ENCODE results near the gene CAND1. TPM values are rescaled to one million over a fixed set of nuclear protein-coding genes. Genes with fewer than 3 reads are reported as not detected.

The CAND1 gene
- total and polyA plus RNA-seq, 2 experiments from 2014 or later: 92.6 to 111 TPM

GRCh38 chr12:67364228-67364627 lies 95.1 kb downstream of the CAND1 start:
- TF ChIP-seq EZH2phosphoT487 (IDR thresholded peaks at IDR 0.05; ENCODE audit: insufficient read depth, low read depth) (no peak), EZH2 (IDR thresholded peaks at IDR 0.05; ENCODE audit: insufficient read depth, poor library complexity, severe bottlenecking) (no peak)
- no peak overlapping the region for H3K4me2 ChIP-seq (ENCODE audit: unreplicated experiment)
- H3K4me1 ChIP-seq (ENCODE audit: insufficient read depth): peaks cover 22% of the 10 kb centered on the region
- H3K4me3 ChIP-seq: no peak overlapping the region
- in situ Hi-C loops (cut with MboI): loop anchor here (25.0 kb wide), 2 partner anchors 573 to 948 kb away; no protein-coding TSS in a partner anchor
- no peak for DNase-seq
- H3K27me3 ChIP-seq (replicated peaks; ENCODE audit: insufficient read depth): no peaks in the 10 kb centered on the region
- H3K79me2 ChIP-seq (ENCODE audit: insufficient read depth): no peaks in the 10 kb centered on the region
- H3K9me2 ChIP-seq (ENCODE audit: insufficient read depth): no peaks in the 10 kb centered on the region
- no peaks in the 10 kb centered on the region for H3K36me3 ChIP-seq (ENCODE audit: low read depth)
- peaks cover 24% of the 10 kb centered on the region for H3F3A ChIP-seq (ENCODE audit: insufficient read depth)
- no peaks in the 10 kb centered on the region for H4K20me1 ChIP-seq (ENCODE audit: insufficient read depth)
- H3K9me3 ChIP-seq (ENCODE audit: low read depth): no peaks in the 10 kb centered on the region
- no peak overlapping the region for H3K9ac ChIP-seq
- no peak overlapping the region for H2AFZ ChIP-seq
- H3K27ac ChIP-seq: no peak overlapping the region

GRCh38 chr12:67365131-67365530 lies 96.0 kb downstream of the CAND1 start:
- Histone ChIP-seq H3K4me3 (no peak overlapping the region), H3K9ac (no peak overlapping the region), H3K9me3 (ENCODE audit: low read depth) (no peaks in the 10 kb centered on the region), H3K36me3 (ENCODE audit: low read depth) (no peaks in the 10 kb centered on the region), H3F3A (ENCODE audit: insufficient read depth) (peaks cover 19% of the 10 kb centered on the region), H4K20me1 (ENCODE audit: insufficient read depth) (no peaks in the 10 kb centered on the region), H3K4me2 (ENCODE audit: unreplicated experiment) (no peak overlapping the region), H3K79me2 (ENCODE audit: insufficient read depth) (no peaks in the 10 kb centered on the region), H2AFZ (no peak overlapping the region), H3K9me2 (ENCODE audit: insufficient read depth) (no peaks in the 10 kb centered on the region), H3K4me1 (ENCODE audit: insufficient read depth) (peaks cover 17% of the 10 kb centered on the region), H3K27ac (no peak overlapping the region), H3K27me3 (replicated peaks; ENCODE audit: insufficient read depth) (no peaks in the 10 kb centered on the region)
- in situ Hi-C loops (cut with MboI): loop anchor here (25.0 kb wide), 2 partner anchors 572 to 947 kb away; no protein-coding TSS in a partner anchor
- no peak for DNase-seq
- no peak for TF ChIP-seq EZH2 (IDR thresholded peaks at IDR 0.05; ENCODE audit: insufficient read depth, poor library complexity, severe bottlenecking)
- TF ChIP-seq EZH2phosphoT487 (IDR thresholded peaks at IDR 0.05; ENCODE audit: insufficient read depth, low read depth): no peak

GRCh38 chr12:67367843-67368242 lies 98.7 kb downstream of the CAND1 start:
- WGBS, 2 experiments (ENCODE audit: low coverage in 1 of 2, low lambda C conversion rate in 2 of 2, missing lambda C conversion rate in 2 of 2): 87 to 94% methylated on average over 1 of the region's 1 CpG
- H2AFZ ChIP-seq: no peak overlapping the region
- H3K79me2 ChIP-seq (ENCODE audit: insufficient read depth): no peaks in the 10 kb centered on the region
- peak; percentile 38 for DNase-seq
- H3K9me2 ChIP-seq (ENCODE audit: insufficient read depth): no peaks in the 10 kb centered on the region
- no peak overlapping the region for H3K9ac ChIP-seq
- H3K4me3 ChIP-seq: no peak overlapping the region
- no peaks in the 10 kb centered on the region for H3K36me3 ChIP-seq (ENCODE audit: low read depth)
- no peak overlapping the region for H3K27ac ChIP-seq
- in situ Hi-C loops (cut with MboI): loop anchor here (25.0 kb wide), 2 partner anchors 569 to 944 kb away; no protein-coding TSS in a partner anchor
- peaks cover 3% of the 10 kb centered on the region for H3K9me3 ChIP-seq (ENCODE audit: low read depth)
- peaks cover 33% of the 10 kb centered on the region for H3K4me1 ChIP-seq (ENCODE audit: insufficient read depth)
- peaks cover 30% of the 10 kb centered on the region for H3F3A ChIP-seq (ENCODE audit: insufficient read depth)
- no peaks in the 10 kb centered on the region for H3K27me3 ChIP-seq (replicated peaks; ENCODE audit: insufficient read depth)
- no peaks in the 10 kb centered on the region for H4K20me1 ChIP-seq (ENCODE audit: insufficient read depth)
- TF ChIP-seq EZH2phosphoT487 (IDR thresholded peaks at IDR 0.05; ENCODE audit: insufficient read depth, low read depth) (no peak), EZH2 (IDR thresholded peaks at IDR 0.05; ENCODE audit: insufficient read depth, poor library complexity, severe bottlenecking) (no peak)
- no peak overlapping the region for H3K4me2 ChIP-seq (ENCODE audit: unreplicated experiment)

Data from GM23248 (cell line).